AG04450 (cell line): ENCODE data around the gene CREG1. TPM values are rescaled to one million over a fixed set of nuclear protein-coding genes. Genes with fewer than 3 reads are reported as not detected.

Experiments
- CTCF ChIA-PET: fragments of 300-600, 350-600 bp; formaldehyde crosslinking; extraction: SDS; loops from one replicate; lab custom pipeline; 2022; ENCODE audit warnings: antibody characterized with exemption, inconsistent platforms; lab: Charles Lee
- POLR2A ChIA-PET: fragments of 350-600 bp; formaldehyde crosslinking; extraction: SDS; loops from one replicate; lab custom pipeline; 2021; ENCODE audit warnings: antibody characterized with exemption, inconsistent platforms; lab: Yijun Ruan, JAX
- DNase-seq: peaks from one replicate; pipeline ENCODE4 v3.0.0-alpha.2; 2011; ENCODE audit warnings: low read depth, low spot score
- H3K27ac ChIP-seq: one replicate; pipeline ENCODE4 v1.5.1; 2012; ENCODE audit warnings: low read depth, low read length, control low read depth
- H3K27me3 ChIP-seq: one replicate; pipeline ENCODE4 v1.6.0; 2012; ENCODE audit warnings: low read length; ENCODE audit not compliant: control insufficient read depth, insufficient read depth
- H3K4me3 ChIP-seq: 2 replicates; pipeline ENCODE4 v1.5.1; 2011; ENCODE audit warnings: mild to moderate bottlenecking, low read depth, low read length, control low read depth
- H3K9me3 ChIP-seq: 2 replicates; pipeline ENCODE4 v1.5.1; 2012; ENCODE audit warnings: low read length; ENCODE audit not compliant: control insufficient read depth, insufficient read depth
- CTCF ChIP-seq: IDR thresholded peaks from 2 replicates; pipeline ENCODE4 v1.5.1; 2011; ENCODE audit warnings: low read depth, low read length, control low read depth, inconsistent platforms
- polyA plus RNA-seq: library from polyadenylated mRNA; depleted of rRNA; stranded (reverse); fragments of >200 nt; gene quantifications from 2 replicates; pipeline ENCODE4 v1.2.3, GENCODE V29; 2011

CREG1 gene
- polyA plus RNA-seq, 1 experiment: 31.2 TPM

GRCh38 chr1:167538657-167539056, 14.9 kb downstream of the CREG1 start:
- ChIA-PET CTCF (interaction anchor here (1.9 to 2.6 kb wide), 4 partner anchors 84 to 479 kb away, joined by 5 to 24 read pairs (median 8); no protein-coding TSS in a partner anchor), POLR2A (no interaction called here)
- no peak for DNase-seq
- 0 out of 2 replicates have a peak, but pooled peaks have one; percentile 24 for TF ChIP-seq CTCF
- no peaks in the 10 kb centered on the region for H3K9me3 ChIP-seq
- no peak overlapping the region for H3K4me3 ChIP-seq
- H3K27ac ChIP-seq: no peak overlapping the region
- H3K27me3 ChIP-seq: peaks cover 2% of the 10 kb centered on the region

GRCh38 chr1:167533851-167534300, 19.7 kb downstream of the CREG1 start:
- no peak overlapping the region for H3K4me3 ChIP-seq
- ChIA-PET CTCF (interaction anchor here (0.6 to 4.5 kb wide), 40 partner anchors 10 to 676 kb away, joined by 3 to 68 read pairs (median 4); partner anchors contain the start of genes CD247 and POU2F1), POLR2A (no interaction called here)
- H3K27me3 ChIP-seq: peaks cover 5% of the 10 kb centered on the region
- TF ChIP-seq CTCF: peak; percentile 96
- no peak overlapping the region for H3K27ac ChIP-seq
- no peaks in the 10 kb centered on the region for H3K9me3 ChIP-seq
- DNase-seq: peak; percentile 18

DNA sequence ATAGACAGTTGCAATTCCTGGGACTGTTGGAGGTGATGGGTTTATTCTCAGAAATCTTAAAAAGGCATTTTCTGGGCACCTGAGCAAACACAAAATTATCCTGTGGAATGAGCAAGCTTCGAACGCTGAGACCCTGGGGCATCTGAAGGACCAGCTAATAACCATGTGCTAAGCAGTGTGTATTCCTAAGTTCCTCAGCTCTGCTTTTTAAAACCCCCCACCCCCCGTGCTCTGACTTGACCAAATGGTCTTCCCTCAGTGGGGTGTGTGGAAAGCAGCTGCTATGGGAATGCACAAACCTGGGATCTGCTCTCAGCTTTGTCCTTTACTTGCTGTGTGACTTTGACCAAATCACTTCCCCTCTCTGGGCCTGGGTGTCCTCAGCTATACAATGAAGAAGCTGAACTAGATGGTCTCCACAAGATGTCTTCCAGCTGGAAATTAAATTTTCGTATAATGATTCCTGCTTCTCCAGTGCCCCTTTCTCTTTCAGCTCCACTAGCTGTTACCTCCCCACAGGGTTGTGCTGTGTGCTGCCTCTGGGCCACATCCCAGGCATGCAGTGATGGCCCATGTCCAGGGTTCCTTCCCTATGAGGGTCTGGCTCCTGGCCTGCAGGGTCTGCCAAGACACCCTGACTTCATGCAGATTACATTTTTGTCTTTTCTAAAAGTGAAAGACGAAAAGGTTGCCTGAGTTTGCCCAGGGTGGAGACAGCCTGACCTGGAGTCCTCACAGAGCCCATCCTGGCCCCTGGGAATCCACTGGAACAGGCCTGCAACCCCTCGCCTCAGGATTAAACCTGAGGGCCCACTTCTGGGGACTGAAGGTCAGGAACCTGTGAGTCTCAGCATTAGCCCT, 20.4 kb downstream of the CREG1 start:
- H3K27ac ChIP-seq: no peak overlapping the region
- H3K4me3 ChIP-seq: no peak overlapping the region
- ChIA-PET CTCF (interaction anchor here (0.5 to 5.8 kb wide), 28 partner anchors 7 to 675 kb away, joined by 3 to 68 read pairs (median 4); partner anchors contain the start of gene POU2F1), POLR2A (interaction anchor here (0.5 kb wide), 1 partner anchor 68 kb away, joined by 8 read pairs; no protein-coding TSS in a partner anchor)
- DNase-seq: no peak
- no peak for TF ChIP-seq CTCF
- H3K9me3 ChIP-seq: no peaks in the 10 kb centered on the region
- peaks cover 8% of the 10 kb centered on the region for H3K27me3 ChIP-seq

GRCh38 chr1:167532375-167532774, 21.2 kb downstream of the CREG1 start:
- peaks cover 10% of the 10 kb centered on the region for H3K27me3 ChIP-seq
- no peak overlapping the region for H3K27ac ChIP-seq
- ChIA-PET POLR2A (interaction anchor here (0.5 kb wide), 1 partner anchor 67 kb away, joined by 8 read pairs; no protein-coding TSS in a partner anchor), CTCF (interaction anchor here (0.9 to 5.8 kb wide), 13 partner anchors 8 to 623 kb away, joined by 3 to 68 read pairs (median 8); partner anchors contain the start of gene POU2F1)
- no peak for DNase-seq
- H3K9me3 ChIP-seq: no peaks in the 10 kb centered on the region
- H3K4me3 ChIP-seq: no peak overlapping the region
- TF ChIP-seq CTCF: no peak
